H1 (cell line): ENCODE measurements around the gene RCL1.
"Not testable (repeated sequence)": the region's sequence is repeated elsewhere in the genome, so short reads cannot be mapped to it uniquely, and the experiment has no call there.

Source experiments
- EGR1 ChIP-seq: IDR thresholded peaks from 2 replicates; pipeline ENCODE4 v1.6.1; 2011; ENCODE audit warnings: low read depth, low read length, borderline replicate concordance
- FOSL1 ChIP-seq: IDR thresholded peaks from 2 replicates; pipeline ENCODE4 v1.6.1; 2011; ENCODE audit warnings: mild to moderate bottlenecking, low read depth, low read length, moderate library complexity; ENCODE audit not compliant: insufficient read depth
- POLR2A ChIP-seq, 2 experiments: IDR thresholded peaks; 1 replicate in 1 of 2; 2 replicates in 1 of 2; pipeline ENCODE4 v1.6.1; 2011; ENCODE audit warnings: low read depth in 2 of 2, low read length in 2 of 2, mild to moderate bottlenecking in 2 of 2; ENCODE audit errors: control extremely low read depth in 1 of 2
- POLR2AphosphoS5 ChIP-seq: IDR thresholded peaks from 2 replicates; pipeline ENCODE4 v1.6.1; 2011; ENCODE audit warnings: low read depth, low read length
- SP1 ChIP-seq: IDR thresholded peaks from 2 replicates; pipeline ENCODE4 v1.6.1; 2011; ENCODE audit warnings: low read depth, low read length
- TF ChIP-seq, protein P1 (sequence below), 3 experiments: IDR thresholded peaks; 1 replicate in 2 of 3; 2 replicates in 1 of 3; pipeline versions ENCODE4 v1.5.1 to v1.6.1; 2011; ENCODE audit warnings: low read length in 3 of 3, mild to moderate bottlenecking in 3 of 3, inconsistent platforms in 2 of 3, low read depth in 1 of 3, moderate library complexity in 1 of 3; ENCODE audit not compliant: insufficient read depth in 1 of 3; ENCODE audit errors: control extremely low read depth in 1 of 3

DNA sequence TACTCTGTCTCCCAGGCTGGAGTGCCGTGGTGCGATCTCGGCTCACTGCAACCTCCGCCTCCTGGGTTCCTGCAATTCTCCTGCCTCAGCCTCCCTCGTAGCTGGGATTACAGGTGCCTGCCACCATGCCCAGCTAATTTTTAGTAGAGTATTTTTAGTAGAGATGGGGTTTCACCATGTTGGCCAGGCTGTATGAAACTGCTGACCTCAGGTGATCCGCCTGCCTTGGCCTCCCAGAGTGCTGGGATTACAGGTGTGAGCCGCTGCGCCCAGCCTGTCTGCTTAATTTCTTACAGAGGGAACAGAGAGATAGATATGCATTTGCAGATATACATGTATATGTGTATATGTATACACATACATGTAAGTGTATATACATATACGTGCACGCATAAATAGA is 2.4 kb downstream of the RCL1 start:
- not testable (repeated sequence) for TF ChIP-seq POLR2AphosphoS5; POLR2A (IDR thresholded peaks at IDR 0.05; ENCODE audit: control extremely low read depth in 1 of 2, low read depth in 2 of 2, low read length in 2 of 2); FOSL1; EGR1; SP1
- TF ChIP-seq, protein P1, sequence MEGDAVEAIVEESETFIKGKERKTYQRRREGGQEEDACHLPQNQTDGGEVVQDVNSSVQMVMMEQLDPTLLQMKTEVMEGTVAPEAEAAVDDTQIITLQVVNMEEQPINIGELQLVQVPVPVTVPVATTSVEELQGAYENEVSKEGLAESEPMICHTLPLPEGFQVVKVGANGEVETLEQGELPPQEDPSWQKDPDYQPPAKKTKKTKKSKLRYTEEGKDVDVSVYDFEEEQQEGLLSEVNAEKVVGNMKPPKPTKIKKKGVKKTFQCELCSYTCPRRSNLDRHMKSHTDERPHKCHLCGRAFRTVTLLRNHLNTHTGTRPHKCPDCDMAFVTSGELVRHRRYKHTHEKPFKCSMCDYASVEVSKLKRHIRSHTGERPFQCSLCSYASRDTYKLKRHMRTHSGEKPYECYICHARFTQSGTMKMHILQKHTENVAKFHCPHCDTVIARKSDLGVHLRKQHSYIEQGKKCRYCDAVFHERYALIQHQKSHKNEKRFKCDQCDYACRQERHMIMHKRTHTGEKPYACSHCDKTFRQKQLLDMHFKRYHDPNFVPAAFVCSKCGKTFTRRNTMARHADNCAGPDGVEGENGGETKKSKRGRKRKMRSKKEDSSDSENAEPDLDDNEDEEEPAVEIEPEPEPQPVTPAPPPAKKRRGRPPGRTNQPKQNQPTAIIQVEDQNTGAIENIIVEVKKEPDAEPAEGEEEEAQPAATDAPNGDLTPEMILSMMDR (IDR thresholded peaks at IDR 0.05; ENCODE audit: control extremely low read depth in 1 of 3, insufficient read depth in 1 of 3, low read depth in 1 of 3, low read length in 3 of 3), result not testable (repeated sequence)
